ENCODE results near the gene ALG2.

- TF ChIP-seq CTCF (IDR thresholded peaks at IDR 0.05; ENCODE audit: poor library complexity, severe bottlenecking): no peak
- no peak for TF ChIP-seq SMC3 (conservative IDR thresholded peaks at IDR 0.05; ENCODE audit: poor library complexity)
- no peak for TF ChIP-seq POLR2AphosphoS5 (IDR thresholded peaks at IDR 0.05)
- no peak for TF ChIP-seq REST (IDR thresholded peaks at IDR 0.05; ENCODE audit: borderline replicate concordance)
- no peak for TF ChIP-seq RAD21 (conservative IDR thresholded peaks at IDR 0.05)
- no peak for TF ChIP-seq EZH2 (IDR thresholded peaks at IDR 0.05; ENCODE audit: borderline replicate concordance, insufficient read depth, low read length, poor library complexity, severe bottlenecking)
- TF ChIP-seq EP300 (conservative IDR thresholded peaks at IDR 0.05; ENCODE audit: poor library complexity, severe bottlenecking): no peak
- TF ChIP-seq TAF1 (IDR thresholded peaks at IDR 0.05; ENCODE audit: low read depth): no peak
Measured at GRCh38 chr9:99180199-99180598, 41.5 kb downstream of the ALG2 start.
